Esophagus muscularis mucosa (tissue), 4 donors: ENCODE measurements around the gene UBAP2L.

Source experiments
- EP300 ChIP-seq: sonication (generic); formaldehyde crosslinking; IDR thresholded peaks from one replicate; pipeline ENCODE4 v1.6.1; 2017; ENCODE audit warnings: antibody characterized with exemption
- POLR2A ChIP-seq: fragments of 450-650 bp; IDR thresholded peaks from one replicate; pipeline ENCODE4 v1.6.1; 2017; ENCODE audit warnings: antibody characterized with exemption, moderate library complexity, mild to moderate bottlenecking, low read depth
- TF ChIP-seq, protein P1 (sequence below), 3 experiments: fragments of 200-600 bp in 2 of 3; fragments of 450-650 bp in 1 of 3; sonication (generic) in 2 of 3; IDR thresholded peaks; one replicate each; pipeline ENCODE4 v1.5.1; 2017 to 2019; ENCODE audit warnings: antibody characterized with exemption in 3 of 3, mild to moderate bottlenecking in 2 of 3, moderate library complexity in 1 of 3

DNA sequence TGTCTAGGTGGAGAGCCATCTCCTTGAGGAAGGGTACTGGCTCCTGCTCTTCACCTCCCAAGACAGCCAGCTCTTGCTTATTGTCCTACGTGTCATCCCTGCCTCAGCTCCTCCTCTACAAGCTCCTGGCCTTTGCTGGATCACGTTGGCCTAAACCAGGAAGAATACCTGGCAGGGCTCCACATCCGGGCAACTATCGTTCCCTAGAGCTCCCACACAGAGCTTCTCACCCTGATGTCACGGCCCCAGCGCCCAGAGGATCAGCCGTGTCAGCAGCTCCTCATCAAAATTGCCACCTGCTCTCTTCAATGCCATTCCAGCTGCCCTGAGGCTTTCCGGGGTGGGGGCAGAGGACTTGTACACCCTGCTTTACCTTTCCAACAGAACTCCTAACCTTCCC, 26.9 kb upstream of the UBAP2L start:
- no peak for TF ChIP-seq POLR2A
- TF ChIP-seq EP300, result no peak
- TF ChIP-seq, protein P1, sequence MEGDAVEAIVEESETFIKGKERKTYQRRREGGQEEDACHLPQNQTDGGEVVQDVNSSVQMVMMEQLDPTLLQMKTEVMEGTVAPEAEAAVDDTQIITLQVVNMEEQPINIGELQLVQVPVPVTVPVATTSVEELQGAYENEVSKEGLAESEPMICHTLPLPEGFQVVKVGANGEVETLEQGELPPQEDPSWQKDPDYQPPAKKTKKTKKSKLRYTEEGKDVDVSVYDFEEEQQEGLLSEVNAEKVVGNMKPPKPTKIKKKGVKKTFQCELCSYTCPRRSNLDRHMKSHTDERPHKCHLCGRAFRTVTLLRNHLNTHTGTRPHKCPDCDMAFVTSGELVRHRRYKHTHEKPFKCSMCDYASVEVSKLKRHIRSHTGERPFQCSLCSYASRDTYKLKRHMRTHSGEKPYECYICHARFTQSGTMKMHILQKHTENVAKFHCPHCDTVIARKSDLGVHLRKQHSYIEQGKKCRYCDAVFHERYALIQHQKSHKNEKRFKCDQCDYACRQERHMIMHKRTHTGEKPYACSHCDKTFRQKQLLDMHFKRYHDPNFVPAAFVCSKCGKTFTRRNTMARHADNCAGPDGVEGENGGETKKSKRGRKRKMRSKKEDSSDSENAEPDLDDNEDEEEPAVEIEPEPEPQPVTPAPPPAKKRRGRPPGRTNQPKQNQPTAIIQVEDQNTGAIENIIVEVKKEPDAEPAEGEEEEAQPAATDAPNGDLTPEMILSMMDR (IDR thresholded peaks at IDR 0.05), result no peak
